HFFc6 (cell line): ENCODE results near the gene SENP7. TPM values are rescaled to one million over a fixed set of nuclear protein-coding genes. Genes with fewer than 3 reads are reported as not detected.
"Not testable (repeated sequence)": the region's sequence is repeated elsewhere in the genome, so short reads cannot be mapped to it uniquely, and the experiment has no call there.

Source experiments
- DNase-seq: peaks from one replicate; pipeline ENCODE4 v3.0.0-alpha.2; 2018
- H3K27ac Mint-ChIP-seq: 2 replicates; pipeline ENCODE4 v1.8.0; 2020; ENCODE audit warnings: mild to moderate bottlenecking, mixed read lengths
- H3K27me3 Mint-ChIP-seq: 2 replicates; pipeline ENCODE4 v1.8.0; 2021; ENCODE audit warnings: mild to moderate bottlenecking, moderate library complexity, mixed read lengths; ENCODE audit not compliant: insufficient read depth
- H3K36me3 Mint-ChIP-seq: 2 replicates; pipeline ENCODE4 v1.8.0; 2021; ENCODE audit warnings: low read depth, mixed read lengths
- H3K4me1 Mint-ChIP-seq: 2 replicates; pipeline ENCODE4 v1.8.0; 2020; ENCODE audit warnings: low read depth, mixed read lengths
- H3K4me3 Mint-ChIP-seq: 2 replicates; pipeline ENCODE4 v1.8.0; 2020; ENCODE audit warnings: mild to moderate bottlenecking, moderate library complexity, mixed read lengths
- H3K9me3 Mint-ChIP-seq: 2 replicates; pipeline ENCODE4 v1.8.0; 2020; ENCODE audit warnings: mild to moderate bottlenecking, mixed read lengths
- total RNA-seq, 6 experiments: library from RNA; stranded (reverse); fragmentation: NEBNext Ultra II Directional; extraction: Animal tissue kit (Norgen Biotek cat#: 25700); gene quantifications; 2 replicates in 1 of 6; 3 replicates in 5 of 6; pipeline ENCODE4 v1.2.3, GENCODE V29; 2021
- TF ChIP-seq, protein P1 (sequence below): fragments of 200-600 bp; sonication (generic); IDR thresholded peaks from 2 replicates; pipeline ENCODE4 v1.5.0; 2021; ENCODE audit warnings: antibody characterized with exemption, mild to moderate bottlenecking

The SENP7 gene
- total RNA-seq, 6 experiments from 2014 or later: 4.1 to 6.7 (median 5.6) TPM

DNA sequence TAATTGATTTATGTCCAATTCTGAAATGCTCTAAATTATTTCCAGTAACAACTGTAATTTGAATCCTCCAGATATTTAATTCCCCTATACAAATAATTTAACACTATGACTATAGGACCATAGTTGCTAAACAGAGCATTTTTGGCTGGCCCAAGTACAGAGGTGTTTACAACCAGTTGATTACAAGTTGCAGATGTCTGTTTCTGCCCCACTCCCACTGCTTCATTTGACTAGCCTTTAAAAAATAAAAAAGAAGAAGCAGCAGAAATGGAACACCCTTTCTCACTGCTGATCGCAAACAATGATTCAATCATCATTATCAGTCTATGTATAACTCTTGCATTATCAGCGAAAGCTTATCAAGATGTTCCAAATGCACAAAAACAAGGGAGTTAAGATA, 54.6 kb downstream of the SENP7 start:
- H3K9me3 Mint-ChIP-seq: no peaks in the 10 kb centered on the region
- H3K27me3 Mint-ChIP-seq: no peaks in the 10 kb centered on the region; the same call in 1 of the 2 replicates
- TF ChIP-seq, protein P1, sequence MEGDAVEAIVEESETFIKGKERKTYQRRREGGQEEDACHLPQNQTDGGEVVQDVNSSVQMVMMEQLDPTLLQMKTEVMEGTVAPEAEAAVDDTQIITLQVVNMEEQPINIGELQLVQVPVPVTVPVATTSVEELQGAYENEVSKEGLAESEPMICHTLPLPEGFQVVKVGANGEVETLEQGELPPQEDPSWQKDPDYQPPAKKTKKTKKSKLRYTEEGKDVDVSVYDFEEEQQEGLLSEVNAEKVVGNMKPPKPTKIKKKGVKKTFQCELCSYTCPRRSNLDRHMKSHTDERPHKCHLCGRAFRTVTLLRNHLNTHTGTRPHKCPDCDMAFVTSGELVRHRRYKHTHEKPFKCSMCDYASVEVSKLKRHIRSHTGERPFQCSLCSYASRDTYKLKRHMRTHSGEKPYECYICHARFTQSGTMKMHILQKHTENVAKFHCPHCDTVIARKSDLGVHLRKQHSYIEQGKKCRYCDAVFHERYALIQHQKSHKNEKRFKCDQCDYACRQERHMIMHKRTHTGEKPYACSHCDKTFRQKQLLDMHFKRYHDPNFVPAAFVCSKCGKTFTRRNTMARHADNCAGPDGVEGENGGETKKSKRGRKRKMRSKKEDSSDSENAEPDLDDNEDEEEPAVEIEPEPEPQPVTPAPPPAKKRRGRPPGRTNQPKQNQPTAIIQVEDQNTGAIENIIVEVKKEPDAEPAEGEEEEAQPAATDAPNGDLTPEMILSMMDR: no peak
- H3K4me3 Mint-ChIP-seq: no peak overlapping the region
- H3K4me1 Mint-ChIP-seq: peaks cover 15% of the 10 kb centered on the region
- no peak for DNase-seq
- peaks cover 28% of the 10 kb centered on the region for H3K36me3 Mint-ChIP-seq
- no peak overlapping the region for H3K27ac Mint-ChIP-seq

DNA sequence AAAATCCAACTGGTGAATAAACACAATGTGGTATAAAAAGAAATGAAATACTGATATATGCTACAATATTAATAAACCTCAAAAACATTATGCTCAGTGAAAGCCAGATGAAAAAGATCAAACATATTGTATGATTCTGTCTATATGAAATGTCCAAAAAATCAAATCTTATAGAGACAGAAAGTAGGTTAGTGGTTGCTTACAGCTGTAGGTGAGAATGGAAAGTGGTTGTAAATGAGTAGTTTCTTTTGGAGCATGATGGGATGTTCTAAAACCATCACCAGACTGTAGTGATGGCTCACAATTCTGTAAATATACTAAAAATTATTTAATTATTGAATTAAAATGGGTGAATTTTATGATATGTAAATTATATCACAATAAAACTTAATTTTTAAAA, 58.4 kb downstream of the SENP7 start:
- Mint-ChIP-seq H3K36me3 (peaks cover 20% of the 10 kb centered on the region), H3K9me3 (no peaks in the 10 kb centered on the region), H3K4me3 (no peak overlapping the region), H3K27me3 (no peaks in the 10 kb centered on the region; the same call in 1 of the 2 replicates), H3K4me1 (peaks cover 15% of the 10 kb centered on the region), H3K27ac (no peak overlapping the region; the same call in 1 of the 2 replicates)
- TF ChIP-seq, protein P1: no peak
- DNase-seq: no peak

DNA sequence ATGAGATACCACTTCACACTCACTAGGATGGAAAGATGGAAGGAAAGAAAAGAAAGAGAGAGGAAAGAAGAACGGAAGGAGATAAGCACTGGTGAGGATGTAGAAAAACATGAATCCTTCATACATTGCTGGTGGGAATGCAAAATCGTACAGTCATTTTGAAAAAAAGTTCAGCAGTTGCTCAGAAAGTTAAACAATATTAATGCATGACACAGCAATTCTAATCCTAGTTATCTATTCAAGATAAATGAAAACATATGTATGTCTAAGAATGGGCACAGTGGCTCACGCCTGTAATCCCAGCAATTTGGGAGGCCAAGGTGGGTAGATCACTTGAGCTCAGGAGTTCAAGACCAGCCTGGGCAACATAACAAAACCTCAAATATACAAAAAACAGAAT, 59.1 kb downstream of the SENP7 start:
- TF ChIP-seq, protein P1: no peak
- Mint-ChIP-seq H3K9me3 (no peaks in the 10 kb centered on the region), H3K36me3 (peaks cover 20% of the 10 kb centered on the region), H3K27me3 (no peaks in the 10 kb centered on the region; the same call in 1 of the 2 replicates), H3K4me1 (peaks cover 15% of the 10 kb centered on the region), H3K27ac (peak overlapping the region; percentile 75), H3K4me3 (no peak overlapping the region)
- peak; percentile 4 for DNase-seq

DNA sequence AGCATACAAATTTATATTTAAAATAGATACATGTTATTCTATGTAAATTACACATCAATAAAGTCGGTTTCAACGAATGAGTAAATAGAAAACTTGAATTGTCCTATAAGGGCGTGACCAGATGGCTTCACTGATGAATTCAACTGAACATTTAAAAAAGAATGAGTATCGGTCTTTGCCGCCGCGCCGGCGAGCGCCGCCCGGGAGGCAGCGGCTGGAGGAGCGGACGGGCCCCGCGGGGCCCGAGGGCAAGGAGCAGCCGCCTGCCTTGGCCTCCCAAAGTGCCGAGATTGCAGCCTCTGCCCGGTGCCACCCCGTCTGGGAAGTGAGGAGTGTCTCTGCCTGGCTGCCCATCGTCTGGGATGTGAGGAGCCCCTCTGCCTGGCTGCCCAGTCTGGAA, 74.4 kb downstream of the SENP7 start:
- Mint-ChIP-seq H3K9me3 (peaks cover 13% of the 10 kb centered on the region), H3K36me3 (peaks cover 38% of the 10 kb centered on the region)
- not testable (repeated sequence) for H3K4me1 Mint-ChIP-seq, H3K27me3 Mint-ChIP-seq, DNase-seq, H3K27ac Mint-ChIP-seq, H3K4me3 Mint-ChIP-seq

DNA sequence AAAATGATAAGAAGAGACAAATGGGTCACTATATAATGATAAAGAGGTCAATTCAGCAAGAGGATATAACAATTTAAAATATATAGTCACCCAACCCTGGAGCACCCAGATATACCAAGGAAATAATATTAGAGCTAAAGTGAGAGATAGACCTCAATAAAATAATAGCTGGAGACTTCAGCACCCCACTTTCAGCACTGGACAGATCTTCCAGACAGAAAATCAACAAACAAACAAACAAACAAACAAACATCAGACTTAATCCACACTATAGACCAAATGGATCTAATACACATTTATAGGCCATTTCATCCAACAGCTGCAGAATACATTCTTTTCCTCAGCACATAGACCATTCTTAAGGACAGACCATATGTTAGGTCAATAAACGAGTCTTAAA, 79.4 kb downstream of the SENP7 start:
- no peak overlapping the region for H3K4me3 Mint-ChIP-seq
- peaks cover 16% of the 10 kb centered on the region for H3K9me3 Mint-ChIP-seq
- no peak overlapping the region for H3K27ac Mint-ChIP-seq
- no peaks in the 10 kb centered on the region for H3K4me1 Mint-ChIP-seq
- no peak for DNase-seq
- H3K36me3 Mint-ChIP-seq: peaks cover 29% of the 10 kb centered on the region
- no peaks in the 10 kb centered on the region; the same call in 1 of the 2 replicates for H3K27me3 Mint-ChIP-seq
- TF ChIP-seq, protein P1: no peak

DNA sequence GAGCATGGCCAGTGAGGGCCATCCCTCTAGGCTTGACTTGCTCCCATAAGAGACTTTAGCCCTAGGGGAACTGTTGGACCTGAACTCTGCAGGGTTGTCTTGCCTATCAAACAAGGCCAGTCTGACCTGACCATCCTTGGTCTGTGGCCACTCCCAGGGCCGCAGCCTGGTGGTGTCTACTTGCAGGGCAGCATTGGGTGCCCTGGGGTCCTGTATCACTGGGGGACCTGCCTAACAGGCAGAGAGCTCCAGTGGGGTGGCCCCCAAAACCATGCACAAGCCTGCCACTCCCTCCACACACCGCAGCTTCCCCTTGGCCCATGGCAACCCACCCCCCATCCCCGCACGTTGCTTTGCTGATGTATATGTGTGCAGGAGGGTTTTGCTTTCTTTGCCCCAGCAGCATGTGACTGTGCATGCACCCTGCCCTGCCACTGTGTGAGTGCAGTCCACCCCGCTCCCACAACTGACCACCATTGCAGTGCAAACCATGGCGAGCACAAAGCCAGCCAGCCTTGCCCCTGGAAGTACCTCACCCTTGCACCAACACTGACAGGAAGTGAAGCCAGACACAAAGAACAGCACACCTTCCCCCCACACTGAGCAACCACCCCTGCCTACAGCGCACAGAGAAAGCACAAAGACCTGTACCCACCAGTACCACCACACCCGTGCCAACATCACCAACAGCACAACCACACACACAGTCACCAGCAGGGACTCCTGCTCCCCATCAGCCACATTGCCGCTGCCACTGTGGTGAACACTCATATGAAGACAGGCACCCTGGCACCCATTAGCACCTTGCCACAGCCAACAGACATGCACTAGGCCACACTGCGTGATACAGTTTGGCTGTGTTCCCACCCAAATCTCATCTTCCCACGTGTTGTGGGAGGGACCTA, 88.8 kb downstream of the SENP7 start:
- Mint-ChIP-seq H3K4me1 (no peaks in the 10 kb centered on the region), H3K9me3 (peaks cover 14% of the 10 kb centered on the region), H3K4me3 (no peak overlapping the region), H3K27ac (no peak overlapping the region), H3K27me3 (no peaks in the 10 kb centered on the region; the same call in 1 of the 2 replicates), H3K36me3 (peaks cover 22% of the 10 kb centered on the region)
- TF ChIP-seq, protein P1: no peak
- DNase-seq: no peak
